Measurements from ENCODE around the gene FZR1. TPM values are rescaled to one million over a fixed set of nuclear protein-coding genes. Genes with fewer than 3 reads are reported as not detected.

The FZR1 gene
- total and polyA plus RNA-seq, 9 of the 15 experiments (the other 6 are each of a cell fraction or from before 2014, with no cell fraction given), result 0.18 to 48.0 (median 22.2) TPM

DNA sequence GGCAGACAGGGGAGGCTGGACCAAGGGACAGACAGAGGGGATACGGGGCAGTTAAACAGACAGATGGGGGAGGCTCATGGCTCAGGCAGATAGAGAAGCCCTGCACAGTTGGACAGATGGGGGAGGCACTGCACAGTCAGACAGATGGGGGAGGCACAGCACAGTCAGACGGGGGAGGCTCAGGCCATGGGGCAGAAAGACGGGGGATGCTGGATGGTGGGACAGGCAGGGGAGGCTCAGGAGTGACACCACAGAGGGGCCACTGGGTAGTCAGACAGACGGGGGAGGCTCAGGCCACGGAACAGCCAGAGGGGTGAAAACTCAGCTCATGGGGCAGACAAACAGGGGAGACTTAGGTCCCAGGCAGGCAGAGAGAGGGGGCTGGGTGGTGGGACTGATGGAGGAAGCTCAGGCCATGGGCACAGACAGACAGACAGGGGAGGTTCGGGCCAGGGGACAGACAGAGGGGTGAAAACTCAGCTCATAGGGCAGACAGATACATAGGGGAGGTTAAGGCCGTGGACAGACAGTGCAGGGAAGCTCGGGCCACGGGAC lies 50.4 kb downstream of the FZR1 start (continued):
- TF ChIP-seq DMBX1 (CRISPR knock-in tag; IDR thresholded peaks at IDR 0.05; ENCODE audit: borderline replicate concordance) (no peak), TAF7 (tag; IDR thresholded peaks at IDR 0.05) (no peak), HDAC2 (IDR thresholded peaks at IDR 0.05) (0 out of 2 replicates have a peak, but pooled peaks have one; percentile 45), PHB (CRISPR knock-in tag; IDR thresholded peaks at IDR 0.05) (no peak), RFX1 (IDR thresholded peaks at IDR 0.05) (no peak), EHMT2 (IDR thresholded peaks at IDR 0.05) (no peak), CHD4 (IDR thresholded peaks at IDR 0.05; ENCODE audit: insufficient read depth, insufficient replicate concordance, low read depth, low read length, poor library complexity, severe bottlenecking) (peak; percentile 8), SREBF2 (CRISPR knock-in tag; IDR thresholded peaks at IDR 0.05) (no peak), KLF6 (CRISPR knock-in tag; IDR thresholded peaks at IDR 0.05; ENCODE audit: borderline replicate concordance) (no peak), ZNF165 (CRISPR knock-in tag; IDR thresholded peaks at IDR 0.05; ENCODE audit: borderline replicate concordance) (no peak), CTBP1 (IDR thresholded peaks at IDR 0.05; ENCODE audit: borderline replicate concordance) (no peak), HIVEP1 (CRISPR knock-in tag; IDR thresholded peaks at IDR 0.05) (no peak), EZH2 (IDR thresholded peaks at IDR 0.05; ENCODE audit: borderline replicate concordance, low read depth, low read length) (no peak), MIER1 (IDR thresholded peaks at IDR 0.05; ENCODE audit: low read depth) (peak; percentile 66; the same call in 1 of the 2 replicates), GATAD2A (IDR thresholded peaks at IDR 0.05) (peak; percentile 70; the same call in 1 of the 2 replicates), DNMT1 (IDR thresholded peaks at IDR 0.05) (no peak), HDAC1 (IDR thresholded peaks at IDR 0.05) (peak in 1 of 2 experiments; percentile 13; a peak in 1 of 4 replicates), TBL1XR1 (IDR thresholded peaks at IDR 0.05; ENCODE audit: low read length in 2 of 2) (peak in 1 of 2 experiments; percentile 17; a peak in 1 of 4 replicates), CBFA2T3 (IDR thresholded peaks at IDR 0.05) (peak; percentile 58), RBBP5 (IDR thresholded peaks at IDR 0.05; ENCODE audit: borderline replicate concordance, insufficient read depth, low read length, poor library complexity, severe bottlenecking) (no peak), FOXA3 (CRISPR knock-in tag; conservative IDR thresholded peaks at IDR 0.05 in 1 of 2, IDR thresholded peaks at IDR 0.05 in 1 of 2) (no peak), ZNF76 (CRISPR knock-in tag; IDR thresholded peaks at IDR 0.05; ENCODE audit: borderline replicate concordance) (no peak)
- TF ChIP-seq, protein P1, sequence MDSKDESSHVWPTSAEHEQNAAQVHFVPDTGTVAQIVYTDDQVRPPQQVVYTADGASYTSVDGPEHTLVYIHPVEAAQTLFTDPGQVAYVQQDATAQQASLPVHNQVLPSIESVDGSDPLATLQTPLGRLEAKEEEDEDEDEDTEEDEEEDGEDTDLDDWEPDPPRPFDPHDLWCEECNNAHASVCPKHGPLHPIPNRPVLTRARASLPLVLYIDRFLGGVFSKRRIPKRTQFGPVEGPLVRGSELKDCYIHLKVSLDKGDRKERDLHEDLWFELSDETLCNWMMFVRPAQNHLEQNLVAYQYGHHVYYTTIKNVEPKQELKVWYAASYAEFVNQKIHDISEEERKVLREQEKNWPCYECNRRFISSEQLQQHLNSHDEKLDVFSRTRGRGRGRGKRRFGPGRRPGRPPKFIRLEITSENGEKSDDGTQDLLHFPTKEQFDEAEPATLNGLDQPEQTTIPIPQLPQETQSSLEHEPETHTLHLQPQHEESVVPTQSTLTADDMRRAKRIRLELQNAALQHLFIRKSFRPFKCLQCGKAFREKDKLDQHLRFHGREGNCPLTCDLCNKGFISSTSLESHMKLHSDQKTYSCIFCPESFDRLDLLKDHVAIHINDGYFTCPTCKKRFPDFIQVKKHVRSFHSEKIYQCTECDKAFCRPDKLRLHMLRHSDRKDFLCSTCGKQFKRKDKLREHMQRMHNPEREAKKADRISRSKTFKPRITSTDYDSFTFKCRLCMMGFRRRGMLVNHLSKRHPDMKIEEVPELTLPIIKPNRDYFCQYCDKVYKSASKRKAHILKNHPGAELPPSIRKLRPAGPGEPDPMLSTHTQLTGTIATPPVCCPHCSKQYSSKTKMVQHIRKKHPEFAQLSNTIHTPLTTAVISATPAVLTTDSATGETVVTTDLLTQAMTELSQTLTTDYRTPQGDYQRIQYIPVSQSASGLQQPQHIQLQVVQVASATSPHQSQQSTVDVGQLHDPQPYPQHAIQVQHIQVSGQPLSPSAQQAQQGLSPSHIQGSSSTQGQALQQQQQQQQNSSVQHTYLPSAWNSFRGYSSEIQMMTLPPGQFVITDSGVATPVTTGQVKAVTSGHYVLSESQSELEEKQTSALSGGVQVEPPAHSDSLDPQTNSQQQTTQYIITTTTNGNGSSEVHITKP (IDR thresholded peaks at IDR 0.05; ENCODE audit: partially characterized antibody), result peak; percentile 38
